C4-2B (cell line): ENCODE data around the gene OLFML2A.
"Not testable (repeated sequence)": the region's sequence is repeated elsewhere in the genome, so short reads cannot be mapped to it uniquely, and the experiment has no call there.

Experiments used
- ZFX ChIP-seq: fragments of 450-650 bp; IDR thresholded peaks from 2 replicates; pipeline ENCODE4 v1.6.1; 2017
- TF ChIP-seq, protein P1 (sequence below): fragments of 450-650 bp; conservative IDR thresholded peaks from 2 replicates; pipeline ENCODE4 v1.5.1; 2017; ENCODE audit warnings: mild to moderate bottlenecking

DNA sequence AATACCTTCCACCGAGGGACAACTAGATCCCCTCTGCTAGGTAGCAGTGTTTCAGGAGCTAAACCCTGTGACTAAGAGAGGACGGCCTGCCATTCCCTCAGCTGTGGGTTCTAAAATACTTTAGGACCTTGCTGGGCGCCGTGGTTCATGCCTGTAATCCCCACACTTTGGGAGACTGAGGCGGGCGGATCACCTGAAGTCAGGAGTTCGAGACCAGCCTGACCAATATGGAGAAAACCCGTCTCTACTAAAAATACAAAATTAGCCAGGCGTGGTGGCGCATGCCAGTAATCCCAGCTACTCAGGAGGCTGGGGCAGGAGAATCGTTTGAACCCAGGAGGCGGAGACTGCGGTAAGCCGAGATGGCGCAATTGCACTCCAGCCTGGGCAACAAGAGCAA, 4.1 kb upstream of the OLFML2A start:
- TF ChIP-seq, protein P1, sequence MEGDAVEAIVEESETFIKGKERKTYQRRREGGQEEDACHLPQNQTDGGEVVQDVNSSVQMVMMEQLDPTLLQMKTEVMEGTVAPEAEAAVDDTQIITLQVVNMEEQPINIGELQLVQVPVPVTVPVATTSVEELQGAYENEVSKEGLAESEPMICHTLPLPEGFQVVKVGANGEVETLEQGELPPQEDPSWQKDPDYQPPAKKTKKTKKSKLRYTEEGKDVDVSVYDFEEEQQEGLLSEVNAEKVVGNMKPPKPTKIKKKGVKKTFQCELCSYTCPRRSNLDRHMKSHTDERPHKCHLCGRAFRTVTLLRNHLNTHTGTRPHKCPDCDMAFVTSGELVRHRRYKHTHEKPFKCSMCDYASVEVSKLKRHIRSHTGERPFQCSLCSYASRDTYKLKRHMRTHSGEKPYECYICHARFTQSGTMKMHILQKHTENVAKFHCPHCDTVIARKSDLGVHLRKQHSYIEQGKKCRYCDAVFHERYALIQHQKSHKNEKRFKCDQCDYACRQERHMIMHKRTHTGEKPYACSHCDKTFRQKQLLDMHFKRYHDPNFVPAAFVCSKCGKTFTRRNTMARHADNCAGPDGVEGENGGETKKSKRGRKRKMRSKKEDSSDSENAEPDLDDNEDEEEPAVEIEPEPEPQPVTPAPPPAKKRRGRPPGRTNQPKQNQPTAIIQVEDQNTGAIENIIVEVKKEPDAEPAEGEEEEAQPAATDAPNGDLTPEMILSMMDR, result not testable (repeated sequence)
- not testable (repeated sequence) for TF ChIP-seq ZFX
